HS-5 (cell line): Measurements from ENCODE around the gene MMUT.
"Not testable (repeated sequence)": the region's sequence is repeated elsewhere in the genome, so short reads cannot be mapped to it uniquely, and the experiment has no call there.

ENCODE experiments used
- DNase-seq: peaks from one replicate; pipeline ENCODE4 v3.0.0-alpha.2; 2012; ENCODE audit warnings: low read depth

The MMUT gene

GRCh38 chr6:49416195-49416594 is 46.9 kb downstream of the MMUT start:
- DNase-seq, result no peak

- DNase-seq, result no peak
Measured at GRCh38 chr6:49415358-49415757, 47.7 kb downstream of the MMUT start.

GRCh38 chr6:49410564-49410963 is 52.5 kb downstream of the MMUT start:
- DNase-seq, result no peak

- DNase-seq, result no peak
Measured at GRCh38 chr6:49409951-49410542, 53.0 kb downstream of the MMUT start.

GRCh38 chr6:49406250-49406970 is 56.6 kb downstream of the MMUT start:
- DNase-seq, result no peak

- no peak for DNase-seq
Measured at GRCh38 chr6:49401063-49401462, 62.0 kb downstream of the MMUT start.

GRCh38 chr6:49386667-49387508 is 76.2 kb downstream of the MMUT start:
- not testable (repeated sequence) for DNase-seq

GRCh38 chr6:49384904-49385303 is 78.1 kb downstream of the MMUT start:
- DNase-seq, result no peak
